ENCODE data around the gene OASL. TPM values are rescaled to one million over a fixed set of nuclear protein-coding genes. Genes with fewer than 3 reads are reported as not detected.
A peak's percentile ranks its signal among the peaks of the same experiment; 100 is the strongest.

Gene OASL
- total and polyA plus RNA-seq, 9 of the 15 experiments (the other 6 are each of a cell fraction or from before 2014, with no cell fraction given) = 0.14 TPM; not detected in 8

DNA sequence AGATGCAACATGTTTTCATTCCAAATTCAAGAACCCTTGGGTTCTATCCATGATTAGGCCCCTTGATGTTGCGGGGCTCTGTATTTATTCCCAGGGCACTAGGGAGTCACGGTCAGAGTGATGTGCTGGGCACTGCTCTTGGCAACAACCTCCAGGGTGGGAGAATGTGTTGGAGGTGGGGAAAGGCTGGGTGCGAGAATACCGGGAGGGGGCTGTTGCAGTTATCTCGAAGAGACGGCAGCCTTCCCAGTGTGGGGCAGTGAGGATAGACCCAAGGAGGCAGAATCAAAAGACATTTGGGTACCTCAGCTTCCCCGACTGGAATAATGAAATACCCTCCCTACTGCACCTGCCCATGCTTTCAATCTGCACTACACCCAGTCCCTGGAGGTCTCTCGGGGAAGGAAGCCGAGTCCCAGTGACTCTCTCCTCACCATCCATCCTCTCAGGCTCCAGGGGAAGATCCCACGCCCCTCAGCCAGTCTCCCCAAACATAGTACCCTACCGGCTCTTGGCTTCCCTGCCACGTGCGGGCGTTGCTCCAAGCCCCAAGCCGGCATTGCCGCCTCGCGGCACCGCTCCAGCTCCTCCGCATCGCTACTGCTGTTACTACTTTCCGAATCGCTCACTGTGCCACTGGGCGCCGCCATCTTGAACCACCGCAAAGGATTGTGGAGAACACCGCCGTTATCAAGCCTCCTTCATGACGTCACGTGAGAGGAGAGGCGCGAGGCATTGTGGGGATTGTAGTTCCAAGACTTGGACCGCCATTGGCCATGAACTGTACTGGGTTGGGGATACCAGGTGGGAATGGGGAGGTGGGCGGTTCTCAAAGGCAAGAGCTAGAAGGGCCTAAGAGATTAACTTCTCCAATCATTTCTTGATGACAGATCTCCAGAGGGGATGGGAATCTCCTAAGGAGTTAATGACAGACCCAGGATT, 22.9 kb downstream of the OASL start, which contains the start of gene C12orf43 (continued):
- peak; percentile 67 for TF ChIP-seq POLR2B (IDR thresholded peaks at IDR 0.05; ENCODE audit: low read depth, partially characterized antibody)
- peak; percentile 79; the same call in 1 of the 2 replicates for TF ChIP-seq ZNF175 (CRISPR knock-in tag; IDR thresholded peaks at IDR 0.05; ENCODE audit: low read depth)
- no peak for TF ChIP-seq MAFF (IDR thresholded peaks at IDR 0.05; ENCODE audit: low read length)
- TF ChIP-seq, protein P1, sequence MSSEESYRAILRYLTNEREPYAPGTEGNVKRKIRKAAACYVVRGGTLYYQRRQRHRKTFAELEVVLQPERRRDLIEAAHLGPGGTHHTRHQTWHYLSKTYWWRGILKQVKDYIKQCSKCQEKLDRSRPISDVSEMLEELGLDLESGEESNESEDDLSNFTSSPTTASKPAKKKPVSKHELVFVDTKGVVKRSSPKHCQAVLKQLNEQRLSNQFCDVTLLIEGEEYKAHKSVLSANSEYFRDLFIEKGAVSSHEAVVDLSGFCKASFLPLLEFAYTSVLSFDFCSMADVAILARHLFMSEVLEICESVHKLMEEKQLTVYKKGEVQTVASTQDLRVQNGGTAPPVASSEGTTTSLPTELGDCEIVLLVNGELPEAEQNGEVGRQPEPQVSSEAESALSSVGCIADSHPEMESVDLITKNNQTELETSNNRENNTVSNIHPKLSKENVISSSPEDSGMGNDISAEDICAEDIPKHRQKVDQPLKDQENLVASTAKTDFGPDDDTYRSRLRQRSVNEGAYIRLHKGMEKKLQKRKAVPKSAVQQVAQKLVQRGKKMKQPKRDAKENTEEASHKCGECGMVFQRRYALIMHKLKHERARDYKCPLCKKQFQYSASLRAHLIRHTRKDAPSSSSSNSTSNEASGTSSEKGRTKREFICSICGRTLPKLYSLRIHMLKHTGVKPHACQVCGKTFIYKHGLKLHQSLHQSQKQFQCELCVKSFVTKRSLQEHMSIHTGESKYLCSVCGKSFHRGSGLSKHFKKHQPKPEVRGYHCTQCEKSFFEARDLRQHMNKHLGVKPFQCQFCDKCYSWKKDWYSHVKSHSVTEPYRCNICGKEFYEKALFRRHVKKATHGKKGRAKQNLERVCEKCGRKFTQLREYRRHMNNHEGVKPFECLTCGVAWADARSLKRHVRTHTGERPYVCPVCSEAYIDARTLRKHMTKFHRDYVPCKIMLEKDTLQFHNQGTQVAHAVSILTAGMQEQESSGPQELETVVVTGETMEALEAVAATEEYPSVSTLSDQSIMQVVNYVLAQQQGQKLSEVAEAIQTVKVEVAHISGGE (CRISPR knock-in tag; IDR thresholded peaks at IDR 0.05) = peak in 1 of 3 experiments; percentile 69; a peak in 2 of 6 replicates
- TF ChIP-seq, protein P2, sequence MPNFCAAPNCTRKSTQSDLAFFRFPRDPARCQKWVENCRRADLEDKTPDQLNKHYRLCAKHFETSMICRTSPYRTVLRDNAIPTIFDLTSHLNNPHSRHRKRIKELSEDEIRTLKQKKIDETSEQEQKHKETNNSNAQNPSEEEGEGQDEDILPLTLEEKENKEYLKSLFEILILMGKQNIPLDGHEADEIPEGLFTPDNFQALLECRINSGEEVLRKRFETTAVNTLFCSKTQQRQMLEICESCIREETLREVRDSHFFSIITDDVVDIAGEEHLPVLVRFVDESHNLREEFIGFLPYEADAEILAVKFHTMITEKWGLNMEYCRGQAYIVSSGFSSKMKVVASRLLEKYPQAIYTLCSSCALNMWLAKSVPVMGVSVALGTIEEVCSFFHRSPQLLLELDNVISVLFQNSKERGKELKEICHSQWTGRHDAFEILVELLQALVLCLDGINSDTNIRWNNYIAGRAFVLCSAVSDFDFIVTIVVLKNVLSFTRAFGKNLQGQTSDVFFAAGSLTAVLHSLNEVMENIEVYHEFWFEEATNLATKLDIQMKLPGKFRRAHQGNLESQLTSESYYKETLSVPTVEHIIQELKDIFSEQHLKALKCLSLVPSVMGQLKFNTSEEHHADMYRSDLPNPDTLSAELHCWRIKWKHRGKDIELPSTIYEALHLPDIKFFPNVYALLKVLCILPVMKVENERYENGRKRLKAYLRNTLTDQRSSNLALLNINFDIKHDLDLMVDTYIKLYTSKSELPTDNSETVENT (CRISPR knock-in tag; IDR thresholded peaks at IDR 0.05) = peak; percentile 78; the same call in 1 of the 2 replicates
- TF ChIP-seq ZNF212 (CRISPR knock-in tag; IDR thresholded peaks at IDR 0.05) = 0 out of 2 replicates have a peak, but pooled peaks have one; percentile 39
- peak; percentile 33 for TF ChIP-seq SETDB1 (IDR thresholded peaks at IDR 0.05; ENCODE audit: low read length)
- no peak for TF ChIP-seq POU5F1 (IDR thresholded peaks at IDR 0.05; ENCODE audit: borderline replicate concordance, low read depth, low read length, partially characterized antibody)
- peak; percentile 66 for TF ChIP-seq ZNF766 (CRISPR knock-in tag; conservative IDR thresholded peaks at IDR 0.05)
- TF ChIP-seq GTF2A2 (tag; IDR thresholded peaks at IDR 0.05) = no peak
- TF ChIP-seq ATF1 (CRISPR knock-in tag; IDR thresholded peaks at IDR 0.05) = peak; percentile 69
- TF ChIP-seq ATF1 (tag; IDR thresholded peaks at IDR 0.05) = peak; percentile 99
- no peak for TF ChIP-seq MCM5 (IDR thresholded peaks at IDR 0.05; ENCODE audit: low read depth)
- TF ChIP-seq ZBTB17 (CRISPR knock-in tag; IDR thresholded peaks at IDR 0.05) = peak; percentile 59; the same call in 1 of the 2 replicates
- peak; percentile 94 for TF ChIP-seq DIDO1 (tag; IDR thresholded peaks at IDR 0.05; ENCODE audit: low read depth)
- no peak for TF ChIP-seq ZNF140 (CRISPR knock-in tag; IDR thresholded peaks at IDR 0.05)
- TF ChIP-seq, protein P3, sequence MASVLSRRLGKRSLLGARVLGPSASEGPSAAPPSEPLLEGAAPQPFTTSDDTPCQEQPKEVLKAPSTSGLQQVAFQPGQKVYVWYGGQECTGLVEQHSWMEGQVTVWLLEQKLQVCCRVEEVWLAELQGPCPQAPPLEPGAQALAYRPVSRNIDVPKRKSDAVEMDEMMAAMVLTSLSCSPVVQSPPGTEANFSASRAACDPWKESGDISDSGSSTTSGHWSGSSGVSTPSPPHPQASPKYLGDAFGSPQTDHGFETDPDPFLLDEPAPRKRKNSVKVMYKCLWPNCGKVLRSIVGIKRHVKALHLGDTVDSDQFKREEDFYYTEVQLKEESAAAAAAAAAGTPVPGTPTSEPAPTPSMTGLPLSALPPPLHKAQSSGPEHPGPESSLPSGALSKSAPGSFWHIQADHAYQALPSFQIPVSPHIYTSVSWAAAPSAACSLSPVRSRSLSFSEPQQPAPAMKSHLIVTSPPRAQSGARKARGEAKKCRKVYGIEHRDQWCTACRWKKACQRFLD (CRISPR knock-in tag; IDR thresholded peaks at IDR 0.05) = peak; percentile 76
- peak; percentile 88 for TF ChIP-seq POLR2G (IDR thresholded peaks at IDR 0.05; ENCODE audit: low read depth, low read length)
- peak; percentile 97 for TF ChIP-seq RBBP5 (IDR thresholded peaks at IDR 0.05; ENCODE audit: borderline replicate concordance, insufficient read depth, low read length, poor library complexity, severe bottlenecking)
- no peak for TF ChIP-seq KDM1A (IDR thresholded peaks at IDR 0.05)
